Nucleus accumbens (tissue), 56 donors: ENCODE results near the gene MPZL2.

Experiments used
- DNase-seq, 56 donors: peaks; one replicate each; lab custom pipeline; 2025; lab: John Stamatoyannopoulos, UW

Gene MPZL2

DNA sequence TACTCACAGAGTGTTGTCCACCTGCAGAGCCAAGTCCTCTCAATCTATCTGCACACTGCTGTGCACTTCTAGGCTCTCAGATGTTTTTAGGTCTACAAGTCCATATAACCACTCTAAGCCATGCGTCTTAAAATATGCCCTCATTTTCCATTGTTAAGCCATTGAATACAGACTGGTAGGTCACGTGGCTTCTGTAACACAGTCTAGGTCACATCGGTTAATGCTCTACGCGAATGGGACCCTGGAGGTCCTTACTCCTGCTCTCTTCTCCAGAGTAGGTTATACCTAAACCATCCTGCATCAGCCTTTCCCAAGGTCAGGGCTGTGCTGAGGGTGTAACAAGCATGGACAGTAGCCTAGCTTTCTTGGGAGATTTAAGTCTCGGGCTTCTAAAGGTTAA lies 40.1 kb downstream of the MPZL2 start:
- DNase-seq = no peak

DNA sequence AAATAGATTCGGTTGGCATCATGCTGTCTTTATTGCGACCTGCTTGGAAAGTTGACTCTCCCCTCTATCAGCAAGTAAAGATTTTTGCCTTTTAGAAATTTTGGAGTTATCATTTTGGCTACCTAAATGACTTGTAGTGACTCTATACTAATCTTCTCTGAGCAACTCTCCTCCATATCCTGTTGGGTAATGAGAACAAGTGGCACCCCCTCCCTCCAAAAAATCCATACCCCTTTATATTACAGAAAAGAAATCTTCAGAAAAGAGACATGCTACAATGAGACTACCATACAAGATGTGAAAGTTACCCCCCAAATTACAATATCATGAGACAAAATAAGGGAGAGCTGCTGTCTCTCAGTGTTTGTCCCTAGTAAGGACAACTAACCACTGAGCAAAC lies 40.5 kb downstream of the MPZL2 start:
- DNase-seq = no peak

DNA sequence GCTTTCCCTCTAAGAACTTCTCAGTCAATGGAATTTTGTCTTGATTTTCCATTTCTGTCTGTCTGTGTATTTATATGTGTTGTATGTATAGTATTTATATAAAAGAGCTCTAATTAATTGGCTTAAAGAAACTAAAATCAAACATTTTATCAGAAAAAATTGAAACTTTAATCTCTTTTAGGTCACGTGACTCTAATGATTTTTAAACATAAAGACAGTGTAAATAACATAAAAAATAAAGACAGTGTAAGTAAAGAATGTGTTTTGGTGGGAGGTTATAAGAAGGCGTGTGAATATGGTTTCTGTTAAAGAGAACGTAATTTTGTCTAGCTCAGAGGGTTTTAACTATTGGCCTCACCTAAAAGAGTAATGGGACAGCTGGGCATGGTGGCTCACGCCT lies 41.7 kb downstream of the MPZL2 start:
- no peak for DNase-seq

DNA sequence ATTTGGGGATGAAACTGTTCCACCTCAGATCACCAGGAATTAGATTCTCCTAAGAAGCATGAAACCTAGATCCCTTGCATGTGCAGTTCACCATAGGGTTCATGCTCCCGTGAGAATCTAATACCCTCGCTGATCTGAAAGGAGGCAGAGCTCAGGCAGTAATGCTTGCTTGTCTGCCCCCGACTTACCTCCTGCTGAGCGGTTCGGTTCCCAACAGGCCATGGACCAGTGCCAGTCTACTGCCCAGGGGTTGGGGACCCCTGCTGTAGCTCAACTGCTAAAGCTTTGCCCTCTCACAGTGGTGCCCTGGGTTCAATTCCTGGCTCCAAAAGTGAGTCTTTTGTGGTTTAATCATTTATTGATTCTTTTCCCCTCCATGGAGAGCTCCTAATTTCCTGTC lies 42.7 kb downstream of the MPZL2 start:
- DNase-seq = no peak

DNA sequence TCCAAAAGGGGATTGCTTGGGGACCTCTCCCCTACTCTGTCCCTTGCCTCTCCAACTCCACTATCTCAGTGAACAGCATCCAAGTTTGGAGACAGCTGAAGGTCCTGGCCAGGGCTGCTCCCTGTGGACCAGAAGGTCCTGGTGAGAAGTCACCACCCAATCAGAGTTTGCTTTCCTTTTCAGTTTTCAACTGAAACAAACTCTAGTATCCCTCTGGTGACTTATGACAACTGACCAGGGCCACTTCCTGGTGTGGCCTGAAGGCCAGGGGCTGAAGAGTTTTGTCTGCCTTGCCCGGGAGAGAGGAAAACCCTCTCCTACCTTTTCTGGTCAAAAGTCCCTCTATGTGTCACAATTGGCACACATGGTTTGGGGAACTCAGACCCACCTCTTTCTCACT lies 44.4 kb downstream of the MPZL2 start:
- no peak for DNase-seq

DNA sequence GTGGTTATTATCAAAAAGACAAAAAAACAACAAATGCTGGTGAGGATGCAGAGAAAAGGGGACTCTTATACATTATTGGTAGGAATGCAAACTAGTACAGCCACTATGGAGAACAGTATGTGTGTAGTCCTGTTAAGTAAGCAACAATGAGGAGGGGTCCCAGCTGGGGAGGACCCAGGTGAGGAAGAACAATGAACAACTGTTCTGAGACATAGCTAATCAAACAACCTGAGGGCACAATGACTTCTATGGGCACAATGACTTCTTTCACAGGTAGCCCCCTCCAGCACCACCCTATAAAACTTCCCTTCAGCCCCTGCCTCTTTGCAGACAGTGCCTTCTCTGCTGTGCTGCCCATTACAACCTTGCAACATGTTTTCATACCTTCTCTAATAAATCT lies 44.9 kb downstream of the MPZL2 start:
- no peak for DNase-seq

DNA sequence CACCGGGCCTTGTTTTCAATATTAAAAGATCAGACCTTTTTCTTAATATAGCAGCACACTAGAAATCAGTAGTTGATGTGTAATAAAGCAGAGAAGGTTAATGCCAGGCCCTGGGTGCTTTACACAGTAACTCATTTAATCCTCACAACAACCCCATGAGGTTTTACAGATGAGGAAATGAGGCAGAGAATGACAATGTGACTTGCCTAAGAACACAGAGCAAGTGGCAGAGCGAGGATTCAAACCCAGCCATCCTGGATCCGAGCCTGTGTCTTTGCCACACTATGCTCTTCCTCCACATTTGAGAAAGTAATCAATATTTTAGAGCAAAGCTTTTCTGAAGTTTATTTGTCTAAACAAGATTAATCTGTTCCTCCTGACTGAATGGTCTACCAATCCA lies 46.5 kb downstream of the MPZL2 start:
- DNase-seq = no peak

DNA sequence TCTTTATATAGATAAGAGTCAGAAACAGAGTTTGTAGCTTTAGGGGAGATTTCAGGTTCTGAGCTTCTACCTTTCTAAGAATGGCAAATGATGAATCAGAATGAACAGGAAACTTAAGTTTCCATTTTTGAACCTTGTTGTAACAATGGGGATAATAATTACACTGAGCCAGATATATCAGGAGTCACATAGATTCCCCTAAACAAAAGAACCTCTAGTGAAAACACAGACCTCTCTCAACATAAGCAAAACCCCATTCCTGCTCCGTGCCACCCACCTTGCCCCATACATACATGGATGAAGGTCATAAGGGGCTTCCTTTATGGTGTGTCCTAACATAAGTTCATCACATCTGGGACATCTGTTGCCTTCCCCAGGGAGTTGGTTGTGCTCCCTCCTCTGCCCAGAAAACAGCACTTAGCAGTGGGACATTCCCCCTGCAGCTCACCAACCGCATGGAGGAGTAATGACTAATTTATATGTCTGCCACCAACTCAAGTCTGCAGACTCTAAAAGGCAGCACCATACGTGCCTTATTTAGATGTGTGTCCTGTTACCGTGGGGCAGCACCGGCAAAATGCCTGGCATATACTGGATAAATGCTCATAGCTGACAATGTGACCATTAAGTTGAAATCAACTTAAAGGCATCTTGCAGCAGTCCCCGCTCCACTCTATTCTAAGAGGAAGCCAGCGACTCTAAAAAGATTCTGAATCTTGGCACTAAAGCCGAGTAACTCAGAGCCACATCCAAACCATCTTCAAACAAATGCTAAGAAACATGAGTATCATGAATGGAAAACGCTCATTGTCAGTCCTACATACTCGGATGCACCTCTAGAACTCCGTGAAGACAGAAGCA lies 47.2 kb downstream of the MPZL2 start:
- no peak for DNase-seq

DNA sequence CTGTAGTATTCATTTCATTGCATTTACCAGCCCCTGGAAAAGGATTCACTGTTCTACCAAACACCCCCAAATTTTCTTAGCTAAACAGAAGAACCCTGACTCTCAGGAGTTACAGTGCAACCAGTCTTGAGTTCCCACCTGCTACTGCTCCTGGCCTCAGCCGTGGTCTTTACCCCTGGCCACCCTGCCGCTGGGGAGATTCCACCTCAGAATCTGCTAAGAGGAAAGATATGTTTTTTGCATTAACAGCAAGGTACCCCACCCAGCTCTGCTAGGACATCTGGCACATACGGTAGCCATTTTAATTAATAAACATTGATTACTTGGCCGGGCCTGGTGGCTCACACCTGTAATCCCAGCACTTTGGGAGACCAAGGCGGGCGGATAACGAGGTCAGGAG lies 48.3 kb downstream of the MPZL2 start:
- DNase-seq = no peak

DNA sequence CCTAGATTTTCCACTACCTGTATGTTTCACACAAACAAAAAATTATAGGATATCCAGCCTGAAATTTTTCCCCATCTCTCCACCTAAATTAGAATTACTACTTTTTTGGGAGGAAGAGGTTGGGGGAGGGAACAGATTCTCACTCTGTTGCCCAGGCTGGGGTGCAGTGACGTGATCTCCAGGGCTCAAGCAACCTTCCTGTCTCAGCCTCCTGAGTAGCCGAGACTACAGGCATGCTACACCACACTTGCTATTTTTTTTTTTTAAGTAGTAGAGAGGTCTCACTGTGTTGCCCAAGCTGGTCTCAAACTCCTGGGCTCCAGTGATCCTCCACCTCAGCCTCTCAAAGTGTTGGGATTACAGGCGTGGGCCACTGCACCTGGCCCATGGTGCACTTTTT lies 48.8 kb downstream of the MPZL2 start:
- no peak for DNase-seq

DNA sequence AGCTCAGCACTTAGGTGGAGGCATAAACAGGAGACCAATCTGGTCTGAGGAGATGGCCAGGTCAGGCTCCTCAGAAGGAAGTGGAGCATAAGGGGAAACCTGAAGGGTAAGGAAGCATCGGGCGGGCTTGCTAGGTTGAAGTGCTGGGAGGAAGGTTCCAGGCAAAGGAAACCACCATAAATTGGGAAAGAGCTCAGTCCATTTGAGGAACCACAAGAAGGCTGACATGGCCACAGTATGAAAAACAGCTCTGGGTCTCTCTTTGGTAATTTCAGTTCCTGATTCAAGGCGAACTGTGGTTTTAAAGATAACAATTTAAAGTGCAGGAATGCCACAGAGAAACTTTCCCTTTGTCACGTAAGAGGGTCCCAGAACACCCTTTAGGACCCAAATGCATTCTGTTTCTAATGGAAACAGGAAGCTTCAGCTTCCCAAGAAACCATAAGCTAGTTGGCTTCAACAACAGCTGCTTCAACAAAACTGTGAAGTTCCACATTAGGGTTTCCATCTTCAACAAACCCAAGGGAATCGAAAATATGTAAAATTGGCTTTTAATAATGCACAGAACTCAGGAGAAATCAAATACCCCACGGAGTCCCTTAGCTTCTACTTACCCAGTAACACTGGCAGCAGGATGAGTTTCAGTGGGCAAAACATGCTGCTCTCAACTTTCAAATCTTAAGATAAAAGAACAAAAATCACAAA lies 49.7 kb downstream of the MPZL2 start:
- peak in 1 of 56 donors; percentile 5 for DNase-seq

DNA sequence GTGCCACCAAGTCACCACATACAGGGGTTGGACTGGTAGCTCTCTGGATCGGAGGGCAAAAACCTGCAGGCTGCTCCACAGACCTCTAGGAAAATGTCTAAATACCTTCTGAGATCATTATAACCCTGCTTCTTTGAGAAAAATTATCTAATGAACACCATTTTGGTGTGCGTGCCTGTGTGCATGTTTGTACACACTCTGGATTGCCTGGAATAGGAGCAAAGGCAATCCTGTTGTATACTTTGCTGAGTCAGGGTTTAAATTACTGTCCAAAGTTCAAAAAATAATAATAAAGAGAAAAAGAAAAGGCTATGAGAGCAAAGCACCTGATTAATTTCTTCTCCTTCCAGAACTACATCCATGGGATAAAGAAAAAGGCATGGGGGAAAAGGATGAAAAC lies 50.3 kb downstream of the MPZL2 start:
- no peak for DNase-seq

DNA sequence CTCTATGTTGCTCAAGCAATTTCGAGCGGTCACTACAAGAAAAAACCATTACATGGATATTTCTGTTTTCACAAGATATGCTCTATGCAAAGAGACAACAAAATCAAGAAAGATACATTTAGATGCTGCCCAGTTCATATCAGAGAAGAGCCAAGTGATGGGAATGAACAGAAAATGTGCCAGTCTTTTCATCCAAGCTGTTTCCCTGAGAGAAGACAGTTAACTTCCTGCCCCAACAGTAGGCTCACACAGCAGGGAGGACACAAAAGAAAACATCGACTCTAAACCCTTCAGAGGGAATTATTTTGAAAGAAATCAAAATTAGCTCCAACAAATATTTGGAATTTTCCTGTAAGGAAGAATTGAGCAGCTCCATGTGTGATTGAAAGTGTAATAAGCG lies 50.9 kb downstream of the MPZL2 start:
- no peak for DNase-seq

DNA sequence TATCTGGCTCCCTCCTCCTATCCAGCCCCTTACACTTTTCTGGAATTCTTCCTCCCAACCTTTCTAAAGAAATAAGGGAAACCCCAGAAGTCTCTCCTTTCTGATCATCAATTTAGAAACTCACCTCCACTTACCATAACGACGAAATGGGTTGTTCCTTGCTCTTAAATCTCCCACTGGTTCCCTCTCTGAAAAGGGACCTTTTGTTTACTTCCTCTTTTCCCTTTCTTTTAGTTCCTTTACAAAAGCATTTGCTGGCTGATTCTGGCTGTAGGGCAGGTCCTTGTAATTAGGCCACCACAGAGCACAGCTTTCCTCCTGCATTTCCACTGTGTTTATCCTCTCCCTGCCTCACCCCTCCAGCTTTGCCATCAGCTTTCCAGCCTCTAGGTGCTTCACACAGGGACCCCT lies 51.3 kb downstream of the MPZL2 start:
- DNase-seq = no peak

DNA sequence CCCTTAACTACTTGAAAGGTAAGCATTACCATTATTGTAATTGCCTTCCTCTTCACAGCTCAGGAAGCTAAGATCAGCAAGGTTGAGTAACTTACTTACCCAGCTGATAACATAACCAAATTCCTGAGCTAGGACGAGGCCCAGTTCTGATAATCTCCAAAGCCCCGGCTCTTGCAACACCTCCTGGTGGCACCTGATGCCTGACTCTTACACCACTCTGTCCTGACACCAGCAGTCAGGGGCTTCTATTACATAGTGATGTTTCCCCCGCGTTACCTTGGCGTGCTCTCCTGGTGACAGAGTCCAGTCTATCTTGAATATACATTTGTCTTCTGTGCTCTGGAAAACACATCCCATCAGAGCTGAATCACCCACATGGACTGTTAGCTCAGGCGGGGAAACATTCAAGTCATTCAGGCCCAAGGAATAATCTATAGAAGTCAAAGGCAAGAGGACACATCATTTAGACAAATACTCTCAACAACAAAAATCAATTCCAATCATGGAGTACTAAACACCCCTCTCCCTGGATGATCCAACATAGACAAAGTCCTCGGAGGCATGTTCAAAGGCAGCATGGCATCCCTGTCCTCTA lies 51.9 kb downstream of the MPZL2 start:
- no peak for DNase-seq

DNA sequence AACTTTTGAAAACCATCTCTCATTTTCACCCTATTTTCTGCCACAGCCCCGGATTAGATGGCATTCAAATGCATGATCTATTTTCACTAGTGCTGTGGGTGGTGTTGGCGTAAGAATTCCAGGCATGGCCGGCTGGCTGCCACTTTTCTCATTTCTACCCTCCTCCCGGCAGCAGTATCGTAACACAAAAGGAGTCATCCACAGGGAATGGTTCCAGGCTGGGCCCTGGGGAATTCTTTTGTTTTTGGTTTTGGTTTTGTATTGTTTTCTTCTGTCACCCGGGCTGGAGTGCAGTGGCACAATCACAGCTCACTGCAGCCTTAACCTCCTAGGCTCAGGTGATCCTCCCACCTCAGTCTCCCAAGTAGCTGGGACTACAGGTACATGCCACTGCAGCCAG lies 53.1 kb downstream of the MPZL2 start:
- peak in 2 of 56 donors; percentile 18 to 28 for DNase-seq

DNA sequence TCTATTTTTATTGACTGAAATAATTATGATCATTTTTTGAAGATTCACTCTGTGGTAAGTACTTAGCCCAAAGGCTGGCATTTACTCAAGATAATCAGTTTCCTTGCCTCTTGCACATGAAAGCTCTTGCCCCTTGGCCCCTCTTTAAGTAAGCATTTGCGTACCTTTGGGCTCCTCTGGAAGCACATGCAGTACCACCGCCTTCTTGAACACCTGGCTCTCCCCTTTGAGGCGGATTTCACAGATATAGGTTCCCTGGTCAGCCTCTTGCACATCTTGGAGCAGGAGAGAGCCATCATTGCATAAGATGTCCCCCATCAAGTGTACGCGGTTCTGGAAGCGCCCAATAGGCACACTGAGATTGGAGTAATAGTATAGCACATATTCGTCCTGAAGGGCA lies 53.8 kb downstream of the MPZL2 start:
- no peak for DNase-seq

DNA sequence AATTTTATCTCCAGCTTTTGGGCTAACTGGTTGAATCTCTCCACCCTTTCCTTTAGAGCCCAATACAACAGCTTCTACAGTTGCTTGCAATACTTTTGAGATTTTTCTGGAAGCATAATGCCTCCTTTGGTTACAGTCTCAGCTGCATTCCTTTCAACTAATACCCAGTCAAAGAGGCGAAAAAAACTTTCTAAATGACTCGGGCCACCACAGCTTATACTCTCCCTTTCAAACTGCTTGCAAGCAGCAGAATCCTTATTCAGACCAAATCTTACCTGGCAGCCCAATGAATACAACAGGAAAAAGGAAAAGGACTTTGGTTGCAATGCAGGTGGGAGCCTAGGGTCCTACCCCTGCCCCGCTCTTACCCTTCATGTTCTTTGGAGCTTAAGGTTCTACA lies 55.1 kb downstream of the MPZL2 start:
- no peak for DNase-seq

DNA sequence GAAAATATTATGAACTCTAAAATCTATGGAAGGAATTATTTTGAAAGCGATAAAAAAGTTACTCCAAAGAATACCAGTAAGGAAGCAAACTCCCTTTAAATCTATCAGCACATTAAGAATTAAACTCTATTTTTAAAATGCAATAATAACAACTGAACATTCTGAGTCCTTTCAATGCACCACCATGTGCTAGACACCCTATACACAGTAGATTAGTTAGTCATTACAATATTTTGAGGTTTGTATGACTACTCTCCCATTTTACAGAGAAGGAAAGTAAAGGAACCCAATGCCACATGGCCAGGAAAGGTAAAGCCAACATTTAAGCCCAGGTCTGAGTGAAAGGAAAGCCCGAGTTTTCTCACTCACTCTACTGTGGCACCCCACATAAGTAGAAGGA lies 57.0 kb downstream of the MPZL2 start:
- no peak for DNase-seq

DNA sequence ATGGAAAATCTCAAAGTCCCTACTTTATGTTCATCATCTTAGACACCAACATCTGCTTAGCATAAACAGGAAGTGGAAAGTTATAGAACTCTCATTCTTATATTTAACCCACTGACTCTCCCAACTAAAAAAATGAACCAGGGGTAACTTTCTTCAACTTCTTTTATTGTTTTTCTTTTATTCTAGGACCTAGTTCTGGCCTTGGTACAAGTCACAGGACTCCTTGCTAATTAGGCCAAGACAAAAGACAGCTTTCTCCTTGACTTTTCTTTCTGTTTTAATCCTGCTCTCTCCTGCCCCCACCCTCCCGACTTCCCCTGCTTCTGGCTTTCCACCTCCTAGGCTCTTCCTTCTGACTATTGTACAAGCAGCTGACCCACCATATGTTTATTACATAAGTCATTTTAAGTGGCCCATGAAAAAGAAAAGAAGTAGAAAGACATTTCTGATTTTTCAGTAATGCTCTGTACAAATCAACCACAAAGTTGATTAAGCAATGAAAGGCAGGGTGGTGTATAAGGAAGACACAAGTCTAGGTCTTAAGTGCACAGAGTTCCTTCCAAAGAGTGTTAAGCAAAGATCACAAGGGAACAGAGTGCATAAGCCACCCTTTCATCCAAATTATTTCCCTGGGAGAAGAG lies 57.6 kb downstream of the MPZL2 start:
- no peak for DNase-seq
